ENCODE data around the gene DNAH1. TPM values are rescaled to one million over a fixed set of nuclear protein-coding genes. Genes with fewer than 3 reads are reported as not detected.

Gene DNAH1
- polyA plus RNA-seq, 1 donor (not counting 4 experiments of a cell fraction or from before 2014, with no cell fraction given): 0.33 TPM

- FAIRE-seq: no peak
- no peak for TF ChIP-seq EZH2 (IDR thresholded peaks at IDR 0.05; ENCODE audit: low read length)
- TF ChIP-seq, protein P1, sequence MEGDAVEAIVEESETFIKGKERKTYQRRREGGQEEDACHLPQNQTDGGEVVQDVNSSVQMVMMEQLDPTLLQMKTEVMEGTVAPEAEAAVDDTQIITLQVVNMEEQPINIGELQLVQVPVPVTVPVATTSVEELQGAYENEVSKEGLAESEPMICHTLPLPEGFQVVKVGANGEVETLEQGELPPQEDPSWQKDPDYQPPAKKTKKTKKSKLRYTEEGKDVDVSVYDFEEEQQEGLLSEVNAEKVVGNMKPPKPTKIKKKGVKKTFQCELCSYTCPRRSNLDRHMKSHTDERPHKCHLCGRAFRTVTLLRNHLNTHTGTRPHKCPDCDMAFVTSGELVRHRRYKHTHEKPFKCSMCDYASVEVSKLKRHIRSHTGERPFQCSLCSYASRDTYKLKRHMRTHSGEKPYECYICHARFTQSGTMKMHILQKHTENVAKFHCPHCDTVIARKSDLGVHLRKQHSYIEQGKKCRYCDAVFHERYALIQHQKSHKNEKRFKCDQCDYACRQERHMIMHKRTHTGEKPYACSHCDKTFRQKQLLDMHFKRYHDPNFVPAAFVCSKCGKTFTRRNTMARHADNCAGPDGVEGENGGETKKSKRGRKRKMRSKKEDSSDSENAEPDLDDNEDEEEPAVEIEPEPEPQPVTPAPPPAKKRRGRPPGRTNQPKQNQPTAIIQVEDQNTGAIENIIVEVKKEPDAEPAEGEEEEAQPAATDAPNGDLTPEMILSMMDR (optimal IDR thresholded peaks at IDR 0.05 in 1 of 3, IDR thresholded peaks at IDR 0.05 in 1 of 3, conservative IDR thresholded peaks at IDR 0.05 in 1 of 3; ENCODE audit: extremely low read depth in 1 of 3, insufficient read depth in 2 of 3, low read length in 3 of 3): no peak
- Histone ChIP-seq H2AFZ (ENCODE audit: control insufficient read depth, low read length) (no peak overlapping the region), H3K9me3 (ENCODE audit: control insufficient read depth, low read depth, low read length) (no peaks in the 10 kb centered on the region), H3K36me3 (ENCODE audit: control insufficient read depth in 2 of 2, extremely low read depth in 1 of 2, insufficient read depth in 2 of 2, low read length in 2 of 2) (no peaks in the 10 kb centered on the region), H3K4me1 (ENCODE audit: control insufficient read depth, extremely low read depth, insufficient read depth, low read length) (peaks cover 10% of the 10 kb centered on the region), H3K27me3 (ENCODE audit: control insufficient read depth, extremely low read depth, insufficient read depth, low read length) (no peaks in the 10 kb centered on the region), H3K9ac (ENCODE audit: control insufficient read depth, extremely low read depth, insufficient read depth, low read length) (no peak overlapping the region), H4K20me1 (ENCODE audit: control insufficient read depth, extremely low read depth, insufficient read depth, low read length) (no peaks in the 10 kb centered on the region), H3K79me2 (ENCODE audit: control insufficient read depth, insufficient read depth, low read length) (no peaks in the 10 kb centered on the region), H3K27ac (ENCODE audit: control insufficient read depth, insufficient read depth, low read length) (no peak overlapping the region), H3K9me1 (ENCODE audit: control insufficient read depth, extremely low read depth, insufficient read depth, low read length) (no peaks in the 10 kb centered on the region), H3K4me3 (ENCODE audit: control insufficient read depth in 2 of 3, extremely low read depth in 1 of 3, insufficient read depth in 2 of 3, low read depth in 1 of 3, low read length in 3 of 3) (no peak overlapping the region), H3K4me2 (ENCODE audit: control insufficient read depth, extremely low read depth, insufficient read depth, low read depth, low read length) (no peak overlapping the region)
- no peak for DNase-seq (ENCODE audit: low read depth, low spot score)
- dilution Hi-C loops (cut with MboI; ENCODE audit: extremely low pct_ligation_motif_present, low sequenced_read_pairs): no loop called here
Measured at GRCh38 chr3:52441772-52442332, 125.7 kb downstream of the DNAH1 start.

- no peaks in the 10 kb centered on the region for H3K9me3 ChIP-seq (ENCODE audit: control insufficient read depth, low read depth, low read length)
- peaks cover 6% of the 10 kb centered on the region for H3K4me1 ChIP-seq (ENCODE audit: control insufficient read depth, extremely low read depth, insufficient read depth, low read length)
- dilution Hi-C loops (cut with MboI; ENCODE audit: extremely low pct_ligation_motif_present, low sequenced_read_pairs): no loop called here
- no peaks in the 10 kb centered on the region for H4K20me1 ChIP-seq (ENCODE audit: control insufficient read depth, extremely low read depth, insufficient read depth, low read length)
- DNase-seq (ENCODE audit: low read depth, low spot score) (no peak), FAIRE-seq (no peak)
- H3K27me3 ChIP-seq (ENCODE audit: control insufficient read depth, extremely low read depth, insufficient read depth, low read length): no peaks in the 10 kb centered on the region
- no peak overlapping the region for H3K9ac ChIP-seq (ENCODE audit: control insufficient read depth, extremely low read depth, insufficient read depth, low read length)
- no peak overlapping the region for H3K27ac ChIP-seq (ENCODE audit: control insufficient read depth, insufficient read depth, low read length)
- no peaks in the 10 kb centered on the region for H3K79me2 ChIP-seq (ENCODE audit: control insufficient read depth, insufficient read depth, low read length)
- H3K4me3 ChIP-seq (ENCODE audit: control insufficient read depth in 2 of 3, extremely low read depth in 1 of 3, insufficient read depth in 2 of 3, low read depth in 1 of 3, low read length in 3 of 3): no peak overlapping the region
- no peak overlapping the region for H2AFZ ChIP-seq (ENCODE audit: control insufficient read depth, low read length)
- H3K4me2 ChIP-seq (ENCODE audit: control insufficient read depth, extremely low read depth, insufficient read depth, low read depth, low read length): no peak overlapping the region
- TF ChIP-seq EZH2 (IDR thresholded peaks at IDR 0.05; ENCODE audit: low read length): no peak
- TF ChIP-seq, protein P1 (optimal IDR thresholded peaks at IDR 0.05 in 1 of 3, IDR thresholded peaks at IDR 0.05 in 1 of 3, conservative IDR thresholded peaks at IDR 0.05 in 1 of 3; ENCODE audit: extremely low read depth in 1 of 3, insufficient read depth in 2 of 3, low read length in 3 of 3): no peak
- no peaks in the 10 kb centered on the region for H3K36me3 ChIP-seq (ENCODE audit: control insufficient read depth in 2 of 2, extremely low read depth in 1 of 2, insufficient read depth in 2 of 2, low read length in 2 of 2)
- no peaks in the 10 kb centered on the region for H3K9me1 ChIP-seq (ENCODE audit: control insufficient read depth, extremely low read depth, insufficient read depth, low read length)
Measured at GRCh38 chr3:52442409-52443267, 126.5 kb downstream of the DNAH1 start.

Measured in keratinocyte (primary cell).